ENCODE data around the gene NCK2. TPM values are rescaled to one million over a fixed set of nuclear protein-coding genes. Genes with fewer than 3 reads are reported as not detected.
"Not testable (repeated sequence)": the region's sequence is repeated elsewhere in the genome, so short reads cannot be mapped to it uniquely, and the experiment has no call there.

NCK2 gene
- total RNA-seq, 4 donors from 2014 or later, result 55.4 to 90.5 (median 62.5) TPM

DNA sequence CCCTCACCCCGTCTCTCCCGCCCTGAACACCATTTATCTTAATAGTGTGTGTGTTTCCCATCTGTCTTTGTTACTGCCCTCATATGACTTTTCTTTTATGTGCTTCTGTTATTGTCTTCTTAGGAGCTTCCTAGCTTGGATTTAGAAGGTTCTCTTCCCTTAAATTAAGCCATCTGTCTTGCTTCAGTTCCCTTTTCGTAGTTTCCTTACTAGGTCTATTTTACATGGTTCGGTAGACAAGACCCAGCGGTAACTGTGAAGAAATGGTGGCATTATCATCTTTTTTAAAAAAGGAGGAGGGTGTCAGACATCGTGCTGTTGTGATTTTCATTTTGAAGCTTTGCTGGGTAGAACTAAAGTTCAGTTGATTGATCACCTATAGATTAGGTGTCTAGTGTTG lies 10.3 kb downstream of the NCK2 start:
- 68 to 83% methylated on average over 6 of the region's 6 CpGs for WGBS, 2 donors

DNA sequence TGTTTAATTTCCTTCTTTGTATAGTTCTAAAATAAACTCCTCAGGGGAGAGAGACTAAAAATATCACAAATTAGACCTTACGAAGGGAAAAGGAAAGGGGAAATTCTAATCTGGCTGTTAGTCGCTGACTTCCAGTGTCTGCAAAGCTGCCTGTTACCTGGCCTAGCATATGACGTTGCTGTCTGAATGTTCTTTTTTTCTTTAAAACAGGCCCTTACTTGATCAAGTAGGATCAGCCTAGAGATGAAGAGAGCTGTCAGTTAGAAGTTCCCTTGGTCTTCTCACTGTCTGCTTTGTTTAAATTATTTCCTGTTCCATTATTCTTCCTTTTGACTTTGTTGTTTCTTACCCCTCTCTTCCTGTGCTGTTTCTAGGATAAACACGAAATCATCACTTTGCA lies 11.2 kb downstream of the NCK2 start:
- Histone ChIP-seq H3K36me3 (peaks cover 0 to 10% (median 0%) of the 10 kb centered on the region in 3 donors), H3K4me3 (no peak overlapping the region), H3K27ac (peak overlapping the region in 3 of 4 donors; percentile 13 to 44 (median 32)), H3K27me3 (no peaks in the 10 kb centered on the region), H3K9me3 (no peaks in the 10 kb centered on the region), H3K4me1 (peaks cover 17 to 70% (median 27%) of the 10 kb centered on the region in 3 donors)
- TF ChIP-seq, protein P1, sequence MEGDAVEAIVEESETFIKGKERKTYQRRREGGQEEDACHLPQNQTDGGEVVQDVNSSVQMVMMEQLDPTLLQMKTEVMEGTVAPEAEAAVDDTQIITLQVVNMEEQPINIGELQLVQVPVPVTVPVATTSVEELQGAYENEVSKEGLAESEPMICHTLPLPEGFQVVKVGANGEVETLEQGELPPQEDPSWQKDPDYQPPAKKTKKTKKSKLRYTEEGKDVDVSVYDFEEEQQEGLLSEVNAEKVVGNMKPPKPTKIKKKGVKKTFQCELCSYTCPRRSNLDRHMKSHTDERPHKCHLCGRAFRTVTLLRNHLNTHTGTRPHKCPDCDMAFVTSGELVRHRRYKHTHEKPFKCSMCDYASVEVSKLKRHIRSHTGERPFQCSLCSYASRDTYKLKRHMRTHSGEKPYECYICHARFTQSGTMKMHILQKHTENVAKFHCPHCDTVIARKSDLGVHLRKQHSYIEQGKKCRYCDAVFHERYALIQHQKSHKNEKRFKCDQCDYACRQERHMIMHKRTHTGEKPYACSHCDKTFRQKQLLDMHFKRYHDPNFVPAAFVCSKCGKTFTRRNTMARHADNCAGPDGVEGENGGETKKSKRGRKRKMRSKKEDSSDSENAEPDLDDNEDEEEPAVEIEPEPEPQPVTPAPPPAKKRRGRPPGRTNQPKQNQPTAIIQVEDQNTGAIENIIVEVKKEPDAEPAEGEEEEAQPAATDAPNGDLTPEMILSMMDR (IDR thresholded peaks at IDR 0.05), result no peak
- TF ChIP-seq POLR2A (IDR thresholded peaks at IDR 0.05), result no peak
- intact Hi-C loops (cut with DNase I), result no loop called here
- 11 to 15% methylated on average over 4 of the region's 4 CpGs for WGBS, 2 donors
- DNase-seq, result no peak

More for the DNA sequence above, 10.3 kb downstream of the NCK2 start:
- intact Hi-C loops (cut with DNase I), result no loop called here
- Histone ChIP-seq H3K36me3 (peaks cover 0 to 10% (median 0%) of the 10 kb centered on the region in 3 donors), H3K9me3 (no peaks in the 10 kb centered on the region), H3K4me3 (no peak overlapping the region), H3K27me3 (no peaks in the 10 kb centered on the region), H3K27ac (peak overlapping the region in 1 of 4 donors; percentile 12), H3K4me1 (peaks cover 17 to 70% (median 32%) of the 10 kb centered on the region in 3 donors)
- DNase-seq, result no peak
- TF ChIP-seq, protein P1 (IDR thresholded peaks at IDR 0.05), result no peak
- no peak for TF ChIP-seq POLR2A (IDR thresholded peaks at IDR 0.05)

DNA sequence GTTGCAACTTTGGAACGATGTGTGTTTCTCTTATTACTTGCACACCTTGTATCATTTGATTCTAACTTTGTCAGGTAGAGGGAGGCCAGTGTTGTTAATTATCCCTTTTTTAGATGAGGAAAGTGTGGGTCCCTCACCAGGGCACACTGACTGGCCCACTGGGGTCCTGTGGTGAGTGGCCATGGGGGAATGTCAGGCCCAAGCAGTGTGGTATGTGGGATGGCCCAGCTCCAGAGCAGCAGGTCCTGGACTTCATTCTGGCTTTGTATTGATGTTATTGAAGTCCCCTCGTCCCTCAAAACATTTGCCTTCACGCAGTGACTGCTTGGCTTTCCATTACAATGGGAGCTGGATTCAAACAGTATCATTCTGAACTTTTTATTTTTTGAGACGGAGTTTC lies 11.7 kb downstream of the NCK2 start:
- no peak for TF ChIP-seq POLR2A (IDR thresholded peaks at IDR 0.05)
- TF ChIP-seq, protein P1 (IDR thresholded peaks at IDR 0.05), result no peak
- 73 to 85% methylated on average over 4 of the region's 4 CpGs for WGBS, 2 donors
- Histone ChIP-seq H3K36me3 (peaks cover 0 to 10% (median 0%) of the 10 kb centered on the region in 3 donors), H3K9me3 (no peaks in the 10 kb centered on the region), H3K4me3 (no peak overlapping the region), H3K4me1 (peaks cover 17 to 71% (median 29%) of the 10 kb centered on the region in 3 donors), H3K27me3 (no peaks in the 10 kb centered on the region), H3K27ac (peak overlapping the region in 3 of 4 donors; percentile 13 to 44 (median 39))
- no peak for DNase-seq
- intact Hi-C loops (cut with DNase I), result no loop called here

DNA sequence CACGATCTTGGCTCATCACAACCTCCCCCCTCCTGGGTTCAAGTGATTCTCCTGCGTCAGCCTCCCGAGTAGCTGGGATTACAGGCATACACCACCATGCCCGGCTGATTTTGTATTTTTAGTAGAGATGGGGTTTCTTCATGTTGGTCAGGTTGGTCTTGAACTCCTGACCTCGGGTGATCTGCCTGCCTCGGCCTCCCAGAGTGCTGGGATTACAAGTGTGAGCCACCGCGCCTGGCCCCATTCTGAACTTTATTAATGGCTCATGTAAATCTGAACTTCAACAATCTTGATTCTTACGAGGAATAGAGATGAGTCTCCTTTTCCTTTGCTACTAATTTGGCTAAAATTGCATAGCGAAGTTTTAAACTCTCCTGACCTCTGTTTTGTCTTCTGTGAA lies 12.2 kb downstream of the NCK2 start:
- Histone ChIP-seq H3K27ac (peak overlapping the region in 1 of 4 donors; percentile 39), H3K4me1 (peaks cover 17 to 74% (median 32%) of the 10 kb centered on the region in 3 donors)
- H3K4me3 ChIP-seq; H3K27me3 ChIP-seq; intact Hi-C loops (cut with DNase I); DNase-seq; H3K9me3 ChIP-seq; H3K36me3 ChIP-seq: not testable (repeated sequence)
- 69 to 77% methylated on average over 10 of the region's 10 CpGs for WGBS, 2 donors

DNA sequence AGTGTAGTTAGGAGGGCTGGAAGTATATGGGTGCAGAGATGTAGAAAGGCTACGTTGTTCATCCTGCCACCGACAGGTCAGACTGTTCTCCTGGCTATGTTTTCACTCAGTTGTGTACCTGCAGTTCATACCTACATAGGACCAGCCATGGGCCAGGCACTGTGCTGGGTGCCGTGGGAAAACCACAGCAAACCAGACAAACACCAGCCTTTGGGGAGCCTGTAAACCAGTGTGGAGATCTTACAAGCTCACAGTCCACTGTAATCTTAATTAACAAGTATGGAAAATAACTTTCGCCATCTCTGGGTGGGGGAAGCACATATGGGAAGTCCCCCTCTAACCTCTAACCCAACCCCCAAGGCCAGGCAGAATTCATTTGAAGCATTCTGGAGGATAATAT lies 12.7 kb downstream of the NCK2 start:
- TF ChIP-seq POLR2A (IDR thresholded peaks at IDR 0.05), result no peak
- TF ChIP-seq, protein P1 (IDR thresholded peaks at IDR 0.05), result no peak
- peaks cover 17 to 79% (median 32%) of the 10 kb centered on the region in 3 donors for H3K4me1 ChIP-seq
- peak overlapping the region in 1 of 4 donors; percentile 25 for H3K27ac ChIP-seq
- 75 to 82% methylated on average over 4 of the region's 4 CpGs for WGBS, 2 donors
- no peak overlapping the region for H3K4me3 ChIP-seq
- peaks cover 0 to 8% (median 0%) of the 10 kb centered on the region in 3 donors for H3K36me3 ChIP-seq
- no peaks in the 10 kb centered on the region for H3K9me3 ChIP-seq
- intact Hi-C loops (cut with DNase I), result no loop called here
- no peak for DNase-seq
- H3K27me3 ChIP-seq, result no peaks in the 10 kb centered on the region

DNA sequence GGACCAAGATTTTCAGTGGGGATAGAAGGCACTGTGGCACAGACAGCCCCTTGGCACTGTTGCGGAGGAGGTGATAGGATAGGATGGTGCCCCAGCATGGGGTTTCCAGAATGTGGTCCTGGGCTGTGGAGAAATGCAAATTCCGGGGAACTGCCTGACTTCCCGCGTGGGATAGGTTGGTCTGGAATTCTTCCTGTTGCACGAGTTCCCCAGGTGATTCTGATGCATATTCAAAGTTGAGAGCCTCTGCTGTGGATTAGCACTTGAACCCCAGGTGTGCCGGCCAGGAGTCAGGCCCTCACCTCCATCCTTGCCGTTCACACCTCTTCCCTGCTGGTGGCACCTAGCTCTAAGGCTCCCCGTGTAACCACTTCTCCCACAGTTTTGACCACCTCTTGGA lies 15.5 kb downstream of the NCK2 start:
- Histone ChIP-seq H3K4me3 (no peak overlapping the region), H3K4me1 (peaks cover 12 to 84% (median 30%) of the 10 kb centered on the region in 3 donors), H3K36me3 (peaks cover 0 to 4% (median 0%) of the 10 kb centered on the region in 3 donors), H3K27ac (no peak overlapping the region), H3K27me3 (no peaks in the 10 kb centered on the region), H3K9me3 (no peaks in the 10 kb centered on the region)
- TF ChIP-seq, protein P1 (IDR thresholded peaks at IDR 0.05), result no peak
- no peak for TF ChIP-seq POLR2A (IDR thresholded peaks at IDR 0.05)
- WGBS, 2 donors, result 88 to 94% methylated on average over 8 of the region's 8 CpGs
- DNase-seq, result no peak
- intact Hi-C loops (cut with DNase I), result no loop called here

All from esophagus squamous epithelium (tissue), 5 donors.